Activated CD8-positive, alpha-beta T cell treated with anti-CD3 and anti-CD28 coated beads for 36 hours (primary cell): ENCODE results near the gene TEFM. TPM values are rescaled to one million over a fixed set of nuclear protein-coding genes. Genes with fewer than 3 reads are reported as not detected.

Experiments
- ATAC-seq: fragments of 200-7000 bp; cut with Tn5 transposase; one replicate; pipeline ENCODE4 v1.10.0; 2021; ENCODE audit warnings: mild to moderate bottlenecking, moderate library complexity
- CTCF ChIA-PET: fragments of 350-600 bp; sonication (Branson Sonifier 250); formaldehyde crosslinking; loops from one replicate; lab custom pipeline; 2021; ENCODE audit warnings: antibody characterized with exemption; lab: Charles Lee
- POLR2A ChIA-PET: fragments of 350-600 bp; sonication (Branson Sonifier 250); formaldehyde crosslinking; loops from one replicate; lab custom pipeline; 2021; ENCODE audit warnings: antibody characterized with exemption; lab: Charles Lee
- DNase-seq: peaks from one replicate; pipeline ENCODE4 v3.0.0-alpha.2; 2020
- H3K27ac Mint-ChIP-seq: one replicate; pipeline ENCODE4 v1.8.0; 2021; ENCODE audit warnings: mild to moderate bottlenecking, mixed read lengths
- H3K27me3 Mint-ChIP-seq: one replicate; pipeline ENCODE4 v1.8.0; 2021; ENCODE audit warnings: mixed read lengths
- H3K36me3 Mint-ChIP-seq: one replicate; pipeline ENCODE4 v1.8.0; 2021; ENCODE audit warnings: low read depth, mixed read lengths
- H3K4me1 Mint-ChIP-seq: one replicate; pipeline ENCODE4 v1.8.0; 2021; ENCODE audit warnings: low read depth, mixed read lengths
- H3K4me3 Mint-ChIP-seq: one replicate; pipeline ENCODE4 v1.8.0; 2021; ENCODE audit warnings: mild to moderate bottlenecking, moderate library complexity, mixed read lengths
- H3K9me3 Mint-ChIP-seq: one replicate; pipeline ENCODE4 v1.8.0; 2021; ENCODE audit warnings: mixed read lengths
- intact Hi-C: fragments of 100-400 bp; cut with micrococcal nuclease; formaldehyde crosslinking; loops from one replicate; pipeline ENCODE4 v1.10.0; 2022
- total RNA-seq, 2 experiments: library from RNA; stranded (reverse); gene quantifications; one replicate each; pipeline ENCODE4 v1.2.3, GENCODE V29; 2021
- TF ChIP-seq, protein P1 (sequence below): fragments of 200-600 bp; IDR thresholded peaks from one replicate; pipeline ENCODE4 v1.8.0; 2022; ENCODE audit warnings: antibody characterized with exemption, mild to moderate bottlenecking

Gene TEFM
- total RNA-seq: 10 to 100 TPM in 1 of 2 experiments, 1 to 10 TPM in 1; 9.7 to 12.6 TPM

GRCh38 chr17:30906101-30906911 lies at the start of gene TEFM:
TSS of gene TEFM (minus strand) at chr17:30906238. CDS start at chr17:30906198, 40 bp downstream.
- TF ChIP-seq, protein P1, sequence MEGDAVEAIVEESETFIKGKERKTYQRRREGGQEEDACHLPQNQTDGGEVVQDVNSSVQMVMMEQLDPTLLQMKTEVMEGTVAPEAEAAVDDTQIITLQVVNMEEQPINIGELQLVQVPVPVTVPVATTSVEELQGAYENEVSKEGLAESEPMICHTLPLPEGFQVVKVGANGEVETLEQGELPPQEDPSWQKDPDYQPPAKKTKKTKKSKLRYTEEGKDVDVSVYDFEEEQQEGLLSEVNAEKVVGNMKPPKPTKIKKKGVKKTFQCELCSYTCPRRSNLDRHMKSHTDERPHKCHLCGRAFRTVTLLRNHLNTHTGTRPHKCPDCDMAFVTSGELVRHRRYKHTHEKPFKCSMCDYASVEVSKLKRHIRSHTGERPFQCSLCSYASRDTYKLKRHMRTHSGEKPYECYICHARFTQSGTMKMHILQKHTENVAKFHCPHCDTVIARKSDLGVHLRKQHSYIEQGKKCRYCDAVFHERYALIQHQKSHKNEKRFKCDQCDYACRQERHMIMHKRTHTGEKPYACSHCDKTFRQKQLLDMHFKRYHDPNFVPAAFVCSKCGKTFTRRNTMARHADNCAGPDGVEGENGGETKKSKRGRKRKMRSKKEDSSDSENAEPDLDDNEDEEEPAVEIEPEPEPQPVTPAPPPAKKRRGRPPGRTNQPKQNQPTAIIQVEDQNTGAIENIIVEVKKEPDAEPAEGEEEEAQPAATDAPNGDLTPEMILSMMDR: no peak
- ATAC-seq (peak; percentile 99), DNase-seq (peak; percentile 91)
- H3K4me1 Mint-ChIP-seq: peaks cover 45% of the 10 kb centered on the region
- no peaks in the 10 kb centered on the region for H3K9me3 Mint-ChIP-seq
- no peaks in the 10 kb centered on the region for H3K27me3 Mint-ChIP-seq
- H3K36me3 Mint-ChIP-seq: peaks cover 13% of the 10 kb centered on the region
- CTCF ChIA-PET: interaction anchor here (1.1 kb wide), 1 partner anchor 35 kb away, joined by 3 read pairs; no protein-coding TSS in a partner anchor
- intact Hi-C loops: no loop called here
- peak within 1 kb of the TSS; percentile 89 for H3K4me3 Mint-ChIP-seq
- H3K27ac Mint-ChIP-seq: peak within 1 kb of the TSS; percentile 83
- POLR2A ChIA-PET: interaction anchor here (0.6 to 1.5 kb wide), 8 partner anchors 8 to 83 kb away, joined by 3 to 4 read pairs (median 3); partner anchors contain the start of gene RNF135

- no peaks in the 10 kb centered on the region for H3K9me3 Mint-ChIP-seq
- intact Hi-C loops: no loop called here
- no peak overlapping the region for H3K4me3 Mint-ChIP-seq
- no peaks in the 10 kb centered on the region for H3K4me1 Mint-ChIP-seq
- no peaks in the 10 kb centered on the region for H3K36me3 Mint-ChIP-seq
- CTCF ChIA-PET: interaction anchor here (0.6 kb wide), 1 partner anchor 287 kb away, joined by 3 read pairs; no protein-coding TSS in a partner anchor
- ATAC-seq (no peak), DNase-seq (no peak)
- H3K27ac Mint-ChIP-seq: no peak overlapping the region
- POLR2A ChIA-PET: no interaction called here
- TF ChIP-seq, protein P1: no peak
- H3K27me3 Mint-ChIP-seq: peaks cover 3% of the 10 kb centered on the region
Measured at GRCh38 chr17:30954046-30954830, 48.2 kb upstream of the TEFM start.

GRCh38 chr17:30952638-30953393 lies 46.8 kb upstream of the TEFM start:
- TF ChIP-seq, protein P1: no peak
- H3K9me3 Mint-ChIP-seq: no peaks in the 10 kb centered on the region
- ChIA-PET POLR2A (no interaction called here), CTCF (no interaction called here)
- H3K36me3 Mint-ChIP-seq: no peaks in the 10 kb centered on the region
- intact Hi-C loops: no loop called here
- H3K4me3 Mint-ChIP-seq: no peak overlapping the region
- DNase-seq (no peak), ATAC-seq (no peak)
- H3K27ac Mint-ChIP-seq: no peak overlapping the region
- no peaks in the 10 kb centered on the region for H3K4me1 Mint-ChIP-seq
- no peaks in the 10 kb centered on the region for H3K27me3 Mint-ChIP-seq

DNA sequence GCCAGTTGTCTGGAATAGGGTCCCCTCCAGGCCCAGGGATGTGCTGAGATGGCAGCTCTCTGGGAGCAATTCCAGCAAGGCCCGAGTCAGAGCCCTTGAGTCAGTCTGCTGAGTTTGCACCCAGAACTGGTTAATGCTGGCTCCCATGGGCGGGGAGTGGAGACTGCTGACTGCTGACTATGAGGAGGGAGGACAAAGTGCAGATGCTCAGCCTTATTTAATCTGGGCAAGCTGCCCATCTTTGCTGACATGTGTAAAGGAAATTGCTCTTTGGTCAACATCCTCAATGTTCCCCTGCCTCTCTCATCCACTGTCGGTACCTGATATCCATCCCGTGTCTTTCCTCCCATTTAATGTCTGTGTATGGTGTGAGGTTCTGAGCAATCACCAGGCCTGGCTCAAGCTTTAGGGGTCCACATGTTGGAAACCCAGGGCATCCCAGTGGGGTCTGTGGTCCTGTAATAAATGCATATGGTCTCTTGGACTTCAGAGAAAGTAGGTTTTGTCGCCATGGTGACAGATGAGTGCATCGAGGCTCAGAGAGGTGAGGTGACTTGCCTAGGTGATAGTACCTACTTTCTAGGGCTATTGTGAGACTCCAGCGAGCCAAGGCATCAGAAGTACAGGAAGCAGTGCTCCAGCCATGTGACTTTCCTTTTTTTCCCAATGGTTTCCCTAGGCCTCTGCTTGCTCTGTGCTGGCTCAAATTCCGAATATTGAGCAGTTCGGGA lies 44.8 kb upstream of the TEFM start:
- ATAC-seq (no peak), DNase-seq (no peak)
- Mint-ChIP-seq H3K27me3 (no peaks in the 10 kb centered on the region), H3K4me3 (no peak overlapping the region), H3K36me3 (no peaks in the 10 kb centered on the region), H3K9me3 (no peaks in the 10 kb centered on the region), H3K4me1 (no peaks in the 10 kb centered on the region), H3K27ac (no peak overlapping the region)
- POLR2A ChIA-PET: no interaction called here
- intact Hi-C loops: no loop called here
- TF ChIP-seq, protein P1: no peak
- CTCF ChIA-PET: no interaction called here
